Prostate gland (tissue), 2 donors: ENCODE data around the gene NRCAM.

ENCODE experiments used
- CTCF ChIP-seq, 4 experiments: fragments of 200-600 bp in 2 of 4; fragments of 450-650 bp in 2 of 4; sonication (generic) in 2 of 4; IDR thresholded peaks; 1 replicate in 3 of 4; 2 replicates in 1 of 4; pipeline ENCODE4 v1.5.1; 2016 to 2019; ENCODE audit warnings: antibody characterized with exemption in 4 of 4, mild to moderate bottlenecking in 2 of 4, moderate library complexity in 2 of 4
- POLR2A ChIP-seq: fragments of 450-650 bp; IDR thresholded peaks from one replicate; pipeline ENCODE4 v1.6.1; 2016; ENCODE audit warnings: antibody characterized with exemption, mild to moderate bottlenecking

DNA sequence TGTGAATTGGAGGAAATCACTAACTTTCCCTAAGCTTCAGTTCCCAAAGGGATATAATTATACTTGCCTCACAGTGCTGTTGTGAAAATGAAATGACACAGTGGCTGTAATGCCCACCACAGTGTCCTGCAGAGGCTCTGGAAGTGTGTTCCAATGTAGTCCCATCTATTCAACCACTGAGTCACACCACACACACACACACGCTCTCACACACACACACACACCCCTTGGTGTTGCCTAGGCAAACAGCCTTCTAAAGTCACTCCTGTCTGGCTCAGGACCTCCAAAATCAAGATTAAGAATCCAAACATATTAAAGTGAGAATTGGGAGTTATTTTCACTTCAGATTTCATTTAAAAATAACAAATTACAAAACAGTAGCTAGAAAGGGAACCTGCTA lies 73.3 kb downstream of the NRCAM start:
- TF ChIP-seq CTCF (IDR thresholded peaks at IDR 0.05) (no peak), POLR2A (no peak)
